Right renal cortex interstitium (tissue), 3 donors: Measurements from ENCODE around the gene RBMS3. TPM values are rescaled to one million over a fixed set of nuclear protein-coding genes. Genes with fewer than 3 reads are reported as not detected.
"Not testable (repeated sequence)": the region's sequence is repeated elsewhere in the genome, so short reads cannot be mapped to it uniquely, and the experiment has no call there.

ENCODE experiments used
- DNase-seq, 3 donors: peaks; one replicate each; pipeline ENCODE4 v3.0.0-alpha.2; 2013; ENCODE audit warnings: low read depth in 3 of 3, low spot score in 2 of 3
- polyA plus RNA-seq, 3 donors: library from polyadenylated mRNA; unstranded; fragments of 120-200 nt; gene quantifications; one replicate each; pipeline ENCODE4 v1.2.1, GENCODE V29; 2013; ENCODE audit not compliant: insufficient read length in 3 of 3

The RBMS3 gene
- polyA plus RNA-seq, 3 donors: 11.6 to 15.4 (median 12.5) TPM

- DNase-seq: no peak
Observed at GRCh38 chr3:29759411-29760225, 478.7 kb downstream of the RBMS3 start.

GRCh38 chr3:29760226-29760685 is 479.4 kb downstream of the RBMS3 start:
- DNase-seq: no peak

- DNase-seq: no peak
Observed at GRCh38 chr3:29761517-29761916, 480.6 kb downstream of the RBMS3 start.

GRCh38 chr3:29763115-29763514 is 482.2 kb downstream of the RBMS3 start:
- DNase-seq: no peak

GRCh38 chr3:29764041-29764440 is 483.2 kb downstream of the RBMS3 start:
- DNase-seq: no peak

- DNase-seq: peak in 1 of 3 donors; percentile 47
Observed at GRCh38 chr3:29764603-29765254, 483.9 kb downstream of the RBMS3 start.

GRCh38 chr3:29771602-29772001 is 490.7 kb downstream of the RBMS3 start:
- no peak for DNase-seq

- no peak for DNase-seq
Observed at GRCh38 chr3:29772436-29772835, 491.6 kb downstream of the RBMS3 start.

- DNase-seq: no peak
Observed at GRCh38 chr3:29773481-29773880, 492.6 kb downstream of the RBMS3 start.

GRCh38 chr3:29775340-29775739 is 494.5 kb downstream of the RBMS3 start:
- DNase-seq: no peak

- no peak for DNase-seq
Observed at GRCh38 chr3:29777869-29778268, 497.0 kb downstream of the RBMS3 start.

GRCh38 chr3:29789686-29790085 is 508.8 kb downstream of the RBMS3 start:
- DNase-seq: no peak

- no peak for DNase-seq
Observed at GRCh38 chr3:29796808-29797207, 515.9 kb downstream of the RBMS3 start.

GRCh38 chr3:29802057-29802456 is 521.2 kb downstream of the RBMS3 start:
- DNase-seq: no peak

- no peak for DNase-seq
Observed at GRCh38 chr3:29804044-29804443, 523.2 kb downstream of the RBMS3 start.

GRCh38 chr3:29805757-29806156 is 524.9 kb downstream of the RBMS3 start:
- no peak for DNase-seq

GRCh38 chr3:29808324-29808723 is 527.5 kb downstream of the RBMS3 start:
- DNase-seq: not testable (repeated sequence)

- DNase-seq: no peak
Observed at GRCh38 chr3:29822071-29822470, 541.2 kb downstream of the RBMS3 start.

GRCh38 chr3:29823233-29823632 is 542.4 kb downstream of the RBMS3 start:
- DNase-seq: no peak

- no peak for DNase-seq
Observed at GRCh38 chr3:29826712-29827111, 545.8 kb downstream of the RBMS3 start.

GRCh38 chr3:29827756-29828155 is 546.9 kb downstream of the RBMS3 start:
- no peak for DNase-seq

- no peak for DNase-seq
Observed at GRCh38 chr3:29829340-29829739, 548.5 kb downstream of the RBMS3 start.
